SK-N-SH (cell line): ENCODE results near the gene CTSZ. TPM values are rescaled to one million over a fixed set of nuclear protein-coding genes. Genes with fewer than 3 reads are reported as not detected.

Experiments
- CTCF ChIA-PET: fragments of 300-600, 350-600 bp; formaldehyde crosslinking; extraction: SDS; loops from one replicate; lab custom pipeline; 2021; lab: Yijun Ruan, JAX
- POLR2A ChIA-PET: fragments of 350-600 bp; sonication (Branson Sonifier 250); formaldehyde crosslinking; extraction: SDS; loops from one replicate; lab custom pipeline; 2020; ENCODE audit warnings: antibody characterized with exemption, inconsistent platforms; lab: Yijun Ruan, JAX
- DNase-seq: peaks from one replicate; pipeline ENCODE4 v3.0.0; 2012
- H2AFZ ChIP-seq: fragments of 200-600 bp; sonication (generic); 2 replicates; pipeline ENCODE4 v1.8.1; 2016; ENCODE audit warnings: antibody characterized with exemption, mild to moderate bottlenecking, low read depth
- H3F3A ChIP-seq: fragments of 200-600 bp; sonication (generic); replicated peaks from 2 replicates; pipeline ENCODE3; 2016; ENCODE audit warnings: antibody characterized with exemption, mild to moderate bottlenecking; ENCODE audit not compliant: insufficient read depth
- H3K27ac ChIP-seq, 2 experiments: fragments of 200-500 bp in 1 of 2; fragments of 200-600 bp in 1 of 2; sonication (Bioruptor generic) in 1 of 2; sonication (generic), shearing (Covaris generic) in 1 of 2; 2 replicates each; pipeline versions ENCODE4 v1.5.1 to v1.6.1; 2014 to 2016; ENCODE audit warnings: low read depth in 2 of 2, inconsistent platforms in 1 of 2, low read length in 1 of 2, mild to moderate bottlenecking in 1 of 2, mixed read lengths in 1 of 2
- H3K27me3 ChIP-seq: fragments of 200-600 bp; sonication (generic), shearing (Covaris generic); 2 replicates; pipeline ENCODE4 v1.6.1; 2016; ENCODE audit warnings: mixed run types; ENCODE audit not compliant: insufficient read depth
- H3K36me3 ChIP-seq, 2 experiments: fragments of 200-500 bp in 1 of 2; fragments of 200-600 bp in 1 of 2; sonication (Bioruptor generic) in 1 of 2; sonication (generic) in 1 of 2; replicated peaks in 1 of 2; 2 replicates each; pipeline versions ENCODE3 to v1.5.1; 2014 to 2016; ENCODE audit warnings: low read length in 1 of 2, mild to moderate bottlenecking in 1 of 2; ENCODE audit not compliant: insufficient read depth in 2 of 2, control insufficient read depth in 1 of 2
- H3K4me1 ChIP-seq, 2 experiments: fragments of 200-500 bp in 1 of 2; fragments of 200-600 bp in 1 of 2; sonication (Bioruptor generic) in 1 of 2; sonication (generic), shearing (Covaris generic) in 1 of 2; 2 replicates each; pipeline versions ENCODE4 v1.5.1 to v1.6.1; 2014 to 2016; ENCODE audit warnings: low read depth in 1 of 2, low read length in 1 of 2, mixed run types in 1 of 2; ENCODE audit not compliant: insufficient read depth in 2 of 2, control insufficient read depth in 1 of 2
- H3K4me2 ChIP-seq: fragments of 200-600 bp; sonication (generic), shearing (Covaris generic); 2 replicates; pipeline ENCODE4 v1.6.1; 2017; ENCODE audit warnings: mixed run types
- H3K4me3 ChIP-seq, 2 experiments: fragments of 200-500 bp in 1 of 2; fragments of 200-600 bp in 1 of 2; sonication (Bioruptor generic) in 1 of 2; sonication (generic), shearing (Covaris generic) in 1 of 2; 2 replicates each; pipeline versions ENCODE4 v1.5.1 to v1.8.1; 2014 to 2016; ENCODE audit warnings: low read depth in 2 of 2, inconsistent platforms in 1 of 2, low read length in 1 of 2, mild to moderate bottlenecking in 1 of 2, mixed read lengths in 1 of 2, moderate library complexity in 1 of 2
- H3K79me2 ChIP-seq: fragments of 200-600 bp; sonication (generic); 2 replicates; pipeline ENCODE4 v1.8.1; 2017; ENCODE audit warnings: mild to moderate bottlenecking; ENCODE audit not compliant: insufficient read depth
- H3K9ac ChIP-seq: fragments of 200-600 bp; sonication (generic); 2 replicates; pipeline ENCODE4 v1.6.1; 2017; ENCODE audit warnings: mixed run types
- H3K9me2 ChIP-seq: fragments of 200-600 bp; sonication (generic); 2 replicates; pipeline ENCODE4 v1.6.1; 2017; ENCODE audit warnings: mixed run types
- H3K9me3 ChIP-seq: fragments of 200-600 bp; sonication (generic); 2 replicates; pipeline ENCODE4 v1.6.1; 2017; ENCODE audit warnings: mixed run types, mild to moderate bottlenecking, moderate library complexity
- H4K20me1 ChIP-seq: fragments of 200-600 bp; sonication (generic); 2 replicates; pipeline ENCODE4 v1.6.1; 2017; ENCODE audit warnings: mild to moderate bottlenecking, mixed run types; ENCODE audit not compliant: insufficient read depth
- ELF1 ChIP-seq: IDR thresholded peaks from 2 replicates; pipeline ENCODE4 v1.4.0; 2012
- EP300 ChIP-seq, 2 experiments: IDR thresholded peaks; 2 replicates each; pipeline versions ENCODE4 v1.4.0 to v1.6.1; 2012; ENCODE audit warnings: borderline replicate concordance in 1 of 2, low read depth in 1 of 2, low read length in 1 of 2
- EZH2phosphoT487 ChIP-seq: fragments of 200-600 bp; sonication (generic); IDR thresholded peaks from 2 replicates; pipeline ENCODE4 v1.6.1; 2017; ENCODE audit warnings: low read depth, mixed run types, mild to moderate bottlenecking, antibody characterized with exemption, moderate library complexity, borderline replicate concordance
- FOXM1 ChIP-seq: IDR thresholded peaks from 2 replicates; pipeline ENCODE4 v1.4.0; 2012; ENCODE audit warnings: low read depth, mild to moderate bottlenecking
- JUND ChIP-seq: IDR thresholded peaks from 2 replicates; pipeline ENCODE4 v1.4.0; 2012
- NRF1 ChIP-seq: IDR thresholded peaks from 2 replicates; pipeline ENCODE4 v1.6.1; 2012; ENCODE audit warnings: low read depth, mild to moderate bottlenecking, low read length
- POLR2AphosphoS5 ChIP-seq: IDR thresholded peaks from 2 replicates; pipeline ENCODE4 v1.6.1; 2012; ENCODE audit warnings: low read depth, low read length
- RAD21 ChIP-seq: IDR thresholded peaks from 2 replicates; pipeline ENCODE4 v1.6.1; 2012; ENCODE audit warnings: mild to moderate bottlenecking, low read length
- SIN3A ChIP-seq: IDR thresholded peaks from 2 replicates; pipeline ENCODE4 v1.6.1; 2012; ENCODE audit warnings: low read depth, mild to moderate bottlenecking, low read length, moderate library complexity, borderline replicate concordance
- SMC3 ChIP-seq: IDR thresholded peaks from 2 replicates; pipeline ENCODE4 v1.6.1; 2012; ENCODE audit warnings: low read depth, low read length, improper control_type of control experiment
- TAF1 ChIP-seq: IDR thresholded peaks from 2 replicates; pipeline ENCODE4 v1.6.1; 2012; ENCODE audit warnings: low read depth, mild to moderate bottlenecking, low read length, moderate library complexity, borderline replicate concordance
- TEAD4 ChIP-seq: IDR thresholded peaks from 2 replicates; pipeline ENCODE4 v1.4.0; 2012; ENCODE audit warnings: mild to moderate bottlenecking, borderline replicate concordance; ENCODE audit not compliant: insufficient read depth
- WGBS: methylation state at CpG from one replicate; pipeline ENCODE4 v1.1.6; 2017; ENCODE audit warnings: low lambda C conversion rate; 5-methylcytosine and 5-hydroxymethylcytosine counted together
- polyA plus RNA-seq, 3 experiments: library from polyadenylated mRNA; depleted of rRNA; stranded (reverse); fragments of >200 nt; gene quantifications; 2 replicates each; pipeline ENCODE4 v1.2.3, GENCODE V29; 2012
- TF ChIP-seq, protein P1 (sequence below): fragments of 150-350 bp; IDR thresholded peaks from 2 replicates; pipeline ENCODE4 v1.6.1; 2017; ENCODE audit warnings: antibody characterized with exemption, low read length, low read depth, borderline replicate concordance
- TF ChIP-seq, protein P2 (sequence below): IDR thresholded peaks from 2 replicates; pipeline ENCODE4 v1.4.0; 2012; ENCODE audit warnings: low read depth
- TF ChIP-seq, protein P3 (sequence below): IDR thresholded peaks from 2 replicates; pipeline ENCODE4; 2012

CTSZ gene
- polyA plus RNA-seq, 1 of the 3 experiments (the other 2 are of a cell fraction), result 0.03 TPM

DNA sequence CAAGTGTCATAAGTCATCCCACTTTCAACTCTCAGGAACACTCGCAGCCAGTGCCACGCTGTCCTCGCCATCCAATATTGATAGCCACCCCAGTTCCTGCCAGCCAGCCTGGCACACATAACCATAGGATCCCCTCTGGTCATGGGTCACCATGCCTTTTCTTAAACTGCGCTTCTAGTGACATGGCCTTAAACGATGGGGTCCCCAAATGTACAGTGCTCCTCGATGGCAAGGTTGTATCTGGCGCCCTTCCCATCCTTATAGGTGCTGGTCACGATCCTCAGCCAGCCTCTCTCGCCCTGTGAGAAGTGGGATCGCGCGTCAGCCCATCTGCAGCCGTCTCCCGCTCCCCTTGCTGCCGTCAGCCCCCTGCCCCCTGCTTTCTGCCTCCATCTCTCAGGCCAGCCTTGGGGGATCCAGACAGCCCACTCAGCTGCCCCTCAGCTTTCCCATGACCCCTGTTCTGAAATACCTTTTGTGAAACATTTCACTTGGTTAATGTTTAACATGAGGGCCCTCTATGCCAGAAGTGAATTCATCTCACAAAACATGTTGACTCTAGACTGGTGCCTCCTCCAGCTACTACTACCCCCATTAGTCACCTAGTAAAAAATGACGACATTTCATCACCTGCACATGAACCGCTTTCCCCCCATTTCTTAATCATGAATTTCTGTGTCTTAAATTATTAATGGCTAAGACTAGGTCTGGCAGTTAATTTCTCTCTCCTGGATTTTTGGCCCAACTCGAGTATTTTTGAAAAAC lies 11.4 kb downstream of the CTSZ start:
- no peaks in the 10 kb centered on the region; a peak in 1 of 4 replicates for H3K4me1 ChIP-seq
- no peak for TF ChIP-seq EP300 (IDR thresholded peaks at IDR 0.05; ENCODE audit: borderline replicate concordance in 1 of 2, low read depth in 1 of 2, low read length in 1 of 2)
- TF ChIP-seq JUND, result no peak
- no peak for TF ChIP-seq TAF1
- TF ChIP-seq EZH2phosphoT487, result no peak
- TF ChIP-seq, protein P1, sequence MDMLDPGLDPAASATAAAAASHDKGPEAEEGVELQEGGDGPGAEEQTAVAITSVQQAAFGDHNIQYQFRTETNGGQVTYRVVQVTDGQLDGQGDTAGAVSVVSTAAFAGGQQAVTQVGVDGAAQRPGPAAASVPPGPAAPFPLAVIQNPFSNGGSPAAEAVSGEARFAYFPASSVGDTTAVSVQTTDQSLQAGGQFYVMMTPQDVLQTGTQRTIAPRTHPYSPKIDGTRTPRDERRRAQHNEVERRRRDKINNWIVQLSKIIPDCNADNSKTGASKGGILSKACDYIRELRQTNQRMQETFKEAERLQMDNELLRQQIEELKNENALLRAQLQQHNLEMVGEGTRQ, result no peak
- TF ChIP-seq FOXM1, result no peak
- TF ChIP-seq ELF1, result no peak
- TF ChIP-seq NRF1, result no peak
- TF ChIP-seq, protein P2, sequence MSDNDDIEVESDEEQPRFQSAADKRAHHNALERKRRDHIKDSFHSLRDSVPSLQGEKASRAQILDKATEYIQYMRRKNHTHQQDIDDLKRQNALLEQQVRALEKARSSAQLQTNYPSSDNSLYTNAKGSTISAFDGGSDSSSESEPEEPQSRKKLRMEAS, result no peak
- TF ChIP-seq, protein P3, sequence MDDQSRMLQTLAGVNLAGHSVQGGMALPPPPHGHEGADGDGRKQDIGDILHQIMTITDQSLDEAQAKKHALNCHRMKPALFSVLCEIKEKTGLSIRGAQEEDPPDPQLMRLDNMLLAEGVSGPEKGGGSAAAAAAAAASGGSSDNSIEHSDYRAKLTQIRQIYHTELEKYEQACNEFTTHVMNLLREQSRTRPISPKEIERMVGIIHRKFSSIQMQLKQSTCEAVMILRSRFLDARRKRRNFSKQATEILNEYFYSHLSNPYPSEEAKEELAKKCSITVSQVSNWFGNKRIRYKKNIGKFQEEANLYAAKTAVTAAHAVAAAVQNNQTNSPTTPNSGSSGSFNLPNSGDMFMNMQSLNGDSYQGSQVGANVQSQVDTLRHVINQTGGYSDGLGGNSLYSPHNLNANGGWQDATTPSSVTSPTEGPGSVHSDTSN, result no peak
- TF ChIP-seq RAD21, result no peak
- H3K27ac ChIP-seq, result no peak overlapping the region
- no peaks in the 10 kb centered on the region for H4K20me1 ChIP-seq
- DNase-seq, result no peak
- H3K4me3 ChIP-seq, result no peak overlapping the region
- peaks cover 29 to 46% of the 10 kb centered on the region in 2 experiments for H3K36me3 ChIP-seq
- no peak overlapping the region for H3K4me2 ChIP-seq
- POLR2A ChIA-PET, result no interaction called here
- no peaks in the 10 kb centered on the region for H3K9me3 ChIP-seq
- CTCF ChIA-PET, result interaction anchor here (1.5 kb wide), 1 partner anchor 13 kb away, joined by 5 read pairs; no protein-coding TSS in a partner anchor
- no peak overlapping the region for H2AFZ ChIP-seq
- H3K9me2 ChIP-seq, result no peaks in the 10 kb centered on the region
- H3F3A ChIP-seq, result no peaks in the 10 kb centered on the region
- no peaks in the 10 kb centered on the region for H3K27me3 ChIP-seq
- 92% methylated on average over 18 of the region's 18 CpGs for WGBS
- H3K79me2 ChIP-seq, result no peaks in the 10 kb centered on the region
- H3K9ac ChIP-seq, result no peak overlapping the region

DNA sequence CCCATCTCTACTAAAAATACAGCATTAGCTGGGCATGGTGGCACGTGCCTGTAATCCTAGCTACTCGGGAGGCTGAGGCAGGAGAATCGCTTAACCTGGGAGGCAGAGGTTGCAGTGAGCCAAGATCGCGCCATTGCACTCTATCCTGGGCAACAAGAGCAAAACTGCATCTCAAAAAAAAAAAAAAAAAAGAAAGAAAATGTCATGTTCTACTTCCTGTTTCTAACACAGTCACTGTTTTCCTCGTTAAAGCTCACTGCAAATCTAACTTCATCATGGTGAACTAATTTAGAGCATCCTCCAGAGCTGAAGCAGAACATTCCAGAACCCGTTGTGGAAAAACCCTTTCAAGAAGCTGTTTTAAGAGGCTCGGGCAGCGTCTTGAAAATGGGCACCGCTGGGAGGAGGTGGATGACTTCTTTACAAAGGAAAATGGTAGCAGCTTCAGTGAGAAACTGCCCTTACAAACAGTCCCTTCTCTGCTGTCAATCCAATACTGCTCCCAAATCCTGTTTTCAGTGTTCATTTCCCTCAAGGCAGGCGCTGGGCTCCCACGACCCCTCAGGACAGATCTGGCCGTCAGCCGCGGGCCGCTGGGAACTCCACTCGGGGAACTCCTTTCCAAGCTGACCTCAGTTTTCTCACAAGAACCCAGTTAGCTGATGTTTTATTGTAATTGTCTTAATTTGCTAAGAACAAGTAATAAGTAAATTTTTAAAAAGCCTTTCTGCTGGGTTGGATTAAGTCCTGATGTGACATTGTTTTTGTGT lies 12.5 kb downstream of the CTSZ start:
- POLR2A ChIA-PET, result no interaction called here

More for the DNA sequence above, 12.5 kb downstream of the CTSZ start:
- H3F3A ChIP-seq, result no peaks in the 10 kb centered on the region
- H4K20me1 ChIP-seq, result no peaks in the 10 kb centered on the region
- TF ChIP-seq SIN3A (no peak), TEAD4 (no peak), SMC3 (no peak), POLR2AphosphoS5 (no peak)
- TF ChIP-seq, protein P1, result no peak
- no peaks in the 10 kb centered on the region for H3K79me2 ChIP-seq
- peaks cover 36 to 55% of the 10 kb centered on the region in 2 experiments for H3K36me3 ChIP-seq
- H3K9me3 ChIP-seq, result no peaks in the 10 kb centered on the region
- no peaks in the 10 kb centered on the region for H3K9me2 ChIP-seq
- no peak overlapping the region for H3K9ac ChIP-seq
- no peak overlapping the region for H2AFZ ChIP-seq
- no peaks in the 10 kb centered on the region; a peak in 1 of 4 replicates for H3K4me1 ChIP-seq
- DNase-seq, result no peak
- no peak overlapping the region for H3K4me2 ChIP-seq
- WGBS, result 96% methylated on average over 17 of the region's 17 CpGs
- CTCF ChIA-PET, result no interaction called here
- no peak overlapping the region for H3K27ac ChIP-seq
- no peak overlapping the region for H3K4me3 ChIP-seq
- no peaks in the 10 kb centered on the region for H3K27me3 ChIP-seq
